ENCODE results near the gene OR11A1.

GRCh38 chr6:29399525-29399924, 57.3 kb downstream of the OR11A1 start:
- TF ChIP-seq GABPA (IDR thresholded peaks at IDR 0.05; ENCODE audit: low read depth) (no peak), CTCF (IDR thresholded peaks at IDR 0.05; ENCODE audit: insufficient read depth, low read length) (no peak), POLR2AphosphoS5 (IDR thresholded peaks at IDR 0.05; ENCODE audit: low read depth) (no peak)

Data from HL-60 (cell line).